Cardiac fibroblast (primary cell): ENCODE results near the gene G3BP2.
A peak's percentile ranks its signal among the peaks of the same experiment; 100 is the strongest.

ENCODE experiments used
- DNase-seq, 2 donors: peaks; one replicate each; pipeline versions ENCODE4 v3.0.0 to v3.0.0-alpha.2; 2010; ENCODE audit warnings: low read depth in 2 of 2
- H3K4me3 ChIP-seq, 2 donors: replicated peaks in 1 of 2; 1 replicate in 1 of 2; 2 replicates in 1 of 2; pipeline ENCODE4 v1.5.1; 2011; ENCODE audit warnings: low read depth in 2 of 2, low read length in 2 of 2, mild to moderate bottlenecking in 2 of 2, moderate library complexity in 1 of 2
- CTCF ChIP-seq: IDR thresholded peaks from one replicate; pipeline ENCODE4 v1.5.1; 2011; ENCODE audit warnings: low read depth, mild to moderate bottlenecking, low read length, inconsistent platforms

G3BP2 gene

GRCh38 chr4:75639124-75639695 is 34.0 kb downstream of the G3BP2 start:
- no peak for DNase-seq
- no peak overlapping the region for H3K4me3 ChIP-seq
- no peak for TF ChIP-seq CTCF

GRCh38 chr4:75637827-75638226 is 35.4 kb downstream of the G3BP2 start:
- H3K4me3 ChIP-seq: no peak overlapping the region
- TF ChIP-seq CTCF: no peak
- DNase-seq: no peak

- no peak for DNase-seq
- no peak for TF ChIP-seq CTCF
- H3K4me3 ChIP-seq: no peak overlapping the region
These were observed 36.0 kb downstream of the G3BP2 start for GRCh38 chr4:75637176-75637575.

- peak in 1 of 2 donors; percentile 51 for DNase-seq
- H3K4me3 ChIP-seq: no peak overlapping the region
- no peak for TF ChIP-seq CTCF
These were observed 38.3 kb downstream of the G3BP2 start for GRCh38 chr4:75634951-75635350.

- H3K4me3 ChIP-seq: no peak overlapping the region
- no peak for TF ChIP-seq CTCF
- DNase-seq: peak in 1 of 2 donors; percentile 26
These were observed 38.9 kb downstream of the G3BP2 start for GRCh38 chr4:75634281-75634680.

- H3K4me3 ChIP-seq: no peak overlapping the region
- DNase-seq: peak; percentile 35 to 48
- TF ChIP-seq CTCF: no peak
These were observed 39.4 kb downstream of the G3BP2 start for GRCh38 chr4:75633846-75634245.

- no peak for DNase-seq
- peak overlapping the region; percentile 70 to 71 for H3K4me3 ChIP-seq
These were observed 42.3 kb downstream of the G3BP2 start for GRCh38 chr4:75630937-75631329.

More at GRCh38 chr4:75630937-75631329, 42.3 kb downstream of the G3BP2 start:
- TF ChIP-seq CTCF: no peak
